Transverse colon (tissue), 4 donors: ENCODE results near the gene OSBP. TPM values are rescaled to one million over a fixed set of nuclear protein-coding genes. Genes with fewer than 3 reads are reported as not detected.
A peak's percentile ranks its signal among the peaks of the same experiment; 100 is the strongest.

Experiments
- DNase-seq: peaks from one replicate; pipeline ENCODE4 v3.0.0-alpha.2; 2019
- H3K27ac ChIP-seq, 4 donors: fragments of 200-600 bp; sonication (generic); 2 replicates each; pipeline ENCODE4 v1.5.1; 2016 to 2018; ENCODE audit warnings: inconsistent platforms in 4 of 4
- H3K27me3 ChIP-seq: fragments of 200-600 bp; sonication (generic); 2 replicates; pipeline ENCODE4 v1.5.1; 2017; ENCODE audit warnings: inconsistent platforms
- H3K36me3 ChIP-seq, 4 donors: fragments of 200-600 bp; sonication (generic); 2 replicates each; pipeline ENCODE4 v1.5.1; 2017 to 2019; ENCODE audit warnings: inconsistent platforms in 4 of 4
- H3K4me1 ChIP-seq, 4 donors: fragments of 200-600 bp; sonication (generic); 2 replicates each; pipeline ENCODE4 v1.5.1; 2017 to 2020; ENCODE audit warnings: inconsistent platforms in 4 of 4
- H3K4me3 ChIP-seq, 4 donors: fragments of 200-600 bp; sonication (generic); 1 replicate in 1 of 4; 2 replicates in 3 of 4; pipeline versions ENCODE4 v1.5.1 to v1.6.1; 2017 to 2019; ENCODE audit warnings: inconsistent platforms in 4 of 4
- H3K9me3 ChIP-seq, 2 donors: fragments of 200-600 bp; sonication (generic); 2 replicates each; pipeline ENCODE4 v1.5.1; 2017 to 2019; ENCODE audit warnings: inconsistent platforms in 2 of 2
- CTCF ChIP-seq, 5 experiments: fragments of 200-600 bp in 3 of 5; fragments of 450-650 bp in 2 of 5; sonication (generic) in 3 of 5; IDR thresholded peaks; 1 replicate in 2 of 5; 2 replicates in 3 of 5; pipeline ENCODE4 v1.5.1; 2016 to 2017; ENCODE audit warnings: antibody characterized with exemption in 5 of 5, inconsistent platforms in 3 of 5, mild to moderate bottlenecking in 2 of 5, moderate library complexity in 1 of 5
- EP300 ChIP-seq: sonication (generic); formaldehyde crosslinking; IDR thresholded peaks from one replicate; pipeline ENCODE4 v1.6.1; 2017; ENCODE audit warnings: antibody characterized with exemption, low read depth
- POLR2A ChIP-seq: fragments of 450-650 bp; IDR thresholded peaks from one replicate; pipeline ENCODE4 v1.6.1; 2016; ENCODE audit warnings: antibody characterized with exemption, mild to moderate bottlenecking, moderate library complexity
- POLR2AphosphoS5 ChIP-seq, 3 donors: sonication (generic); formaldehyde crosslinking; IDR thresholded peaks; one replicate each; pipeline ENCODE4 v1.6.1; 2016; ENCODE audit warnings: antibody characterized with exemption in 3 of 3
- WGBS, 2 donors: methylation state at CpG; one replicate each; pipeline ENCODE4 v1.1.5; 2018; ENCODE audit warnings: low coverage in 1 of 2; 5-methylcytosine and 5-hydroxymethylcytosine counted together
- in situ Hi-C, 4 donors: fragments of 200-750 bp; cut with MboI; loops; one replicate each; pipeline versions ENCODE4 v1.15.0 to v1.15.1; 2017; ENCODE audit warnings: low sequenced_read_pairs in 3 of 4, low pct_ligation_motif_present in 1 of 4, low pct_unique_long_range_greater_than_20kb in 1 of 4
- intact Hi-C: fragments of 100-400 bp; cut with DNase I; formaldehyde crosslinking; loops from one replicate; pipeline ENCODE4 v1.15.1; 2023; ENCODE audit warnings: low total_unique reads
- total RNA-seq, 4 donors: library from RNA; depleted of rRNA; stranded (reverse); fragments of >200 nt; gene quantifications; one replicate each; pipeline ENCODE4 v1.1.0, GENCODE V29; 2016

Gene OSBP
- total RNA-seq, 4 donors from 2014 or later, result 27.7 to 59.1 (median 47.2) TPM

- in situ Hi-C loops, result no loop called here
- no peak for DNase-seq
- Histone ChIP-seq H3K4me1 (peaks cover 0 to 7% (median 0%) of the 10 kb centered on the region in 4 donors), H3K36me3 (peaks cover 0 to 17% (median 5%) of the 10 kb centered on the region in 4 donors), H3K27ac (no peak overlapping the region), H3K9me3 (no peaks in the 10 kb centered on the region), H3K27me3 (no peaks in the 10 kb centered on the region), H3K4me3 (no peak overlapping the region)
- WGBS, 2 donors, result 83 to 94% methylated on average over 5 of the region's 5 CpGs
- TF ChIP-seq EP300 (no peak), POLR2AphosphoS5 (IDR thresholded peaks at IDR 0.05) (no peak), POLR2A (no peak), CTCF (IDR thresholded peaks at IDR 0.05) (no peak)
- intact Hi-C loops, result no loop called here
These were observed 43.5 kb downstream of the OSBP start for GRCh38 chr11:59572091-59572490.

GRCh38 chr11:59562292-59562691, 53.3 kb downstream of the OSBP start:
- intact Hi-C loops, result no loop called here
- no peak for DNase-seq
- no peak overlapping the region for H3K4me3 ChIP-seq
- H3K4me1 ChIP-seq, result peaks cover 3 to 28% (median 11%) of the 10 kb centered on the region in 4 donors
- TF ChIP-seq EP300, result no peak
- TF ChIP-seq CTCF (IDR thresholded peaks at IDR 0.05), result no peak
- TF ChIP-seq POLR2A, result no peak
- no peak for TF ChIP-seq POLR2AphosphoS5 (IDR thresholded peaks at IDR 0.05)
- 43 to 85% methylated on average over 1 to 3 of the region's 3 CpGs for WGBS, 2 donors
- H3K9me3 ChIP-seq, result no peaks in the 10 kb centered on the region
- no peaks in the 10 kb centered on the region for H3K36me3 ChIP-seq
- in situ Hi-C loops, result no loop called here
- no peaks in the 10 kb centered on the region for H3K27me3 ChIP-seq
- peak overlapping the region in 2 of 4 donors; percentile 88 to 89 for H3K27ac ChIP-seq

- Histone ChIP-seq H3K27ac (peak overlapping the region; percentile 88 to 95 (median 91)), H3K9me3 (no peaks in the 10 kb centered on the region), H3K36me3 (no peaks in the 10 kb centered on the region), H3K4me3 (peak overlapping the region; percentile 63 to 92 (median 83)), H3K4me1 (peaks cover 3 to 24% (median 13%) of the 10 kb centered on the region in 4 donors), H3K27me3 (no peaks in the 10 kb centered on the region)
- DNase-seq, result peak; percentile 91
- TF ChIP-seq POLR2A, result peak; percentile 48
- TF ChIP-seq EP300, result no peak
- TF ChIP-seq CTCF (IDR thresholded peaks at IDR 0.05), result no peak
- TF ChIP-seq POLR2AphosphoS5 (IDR thresholded peaks at IDR 0.05), result peak; percentile 30 to 63 (median 61)
- in situ Hi-C loops (no loop called here), intact Hi-C loops (no loop called here)
- WGBS, 2 donors, result 0 to 5% methylated on average over 11 to 40 of the region's 40 CpGs
These were observed 54.7 kb downstream of the OSBP start for GRCh38 chr11:59560702-59561473.

- WGBS, 2 donors, result 0 to 1% methylated on average over 14 to 18 of the region's 18 CpGs
- Histone ChIP-seq H3K27me3 (no peaks in the 10 kb centered on the region), H3K9me3 (no peaks in the 10 kb centered on the region), H3K4me3 (peak overlapping the region; percentile 63 to 92 (median 83)), H3K27ac (peak overlapping the region; percentile 88 to 95 (median 91)), H3K36me3 (no peaks in the 10 kb centered on the region), H3K4me1 (peaks cover 3 to 21% (median 13%) of the 10 kb centered on the region in 4 donors)
- in situ Hi-C loops (no loop called here), intact Hi-C loops (no loop called here)
- peak in 1 of 3 donors; percentile 1 for TF ChIP-seq POLR2AphosphoS5 (IDR thresholded peaks at IDR 0.05)
- no peak for TF ChIP-seq POLR2A
- peak; percentile 69 for DNase-seq
These were observed 55.3 kb downstream of the OSBP start for GRCh38 chr11:59560290-59560701.
